GM12872 (cell line): ENCODE data around the gene DNAJC1.

Source experiments
- CTCF ChIP-seq: IDR thresholded peaks from 3 replicates; pipeline ENCODE4 v1.5.1; 2011; ENCODE audit warnings: low read depth, mild to moderate bottlenecking, low read length, moderate library complexity; ENCODE audit not compliant: insufficient read depth

The DNAJC1 gene

GRCh38 chr10:21750424-21750823 lies 253.1 kb downstream of the DNAJC1 start:
- no peak for TF ChIP-seq CTCF

- TF ChIP-seq CTCF = no peak
Measured at GRCh38 chr10:21749788-21750187, 253.7 kb downstream of the DNAJC1 start.

- TF ChIP-seq CTCF = no peak
Measured at GRCh38 chr10:21747809-21748208, 255.7 kb downstream of the DNAJC1 start.

GRCh38 chr10:21746118-21746517 lies 257.4 kb downstream of the DNAJC1 start:
- no peak for TF ChIP-seq CTCF

GRCh38 chr10:21744223-21744622 lies 259.3 kb downstream of the DNAJC1 start:
- no peak for TF ChIP-seq CTCF

- no peak for TF ChIP-seq CTCF
Measured at GRCh38 chr10:21742740-21743412, 260.7 kb downstream of the DNAJC1 start.

GRCh38 chr10:21740989-21741388 lies 262.5 kb downstream of the DNAJC1 start:
- no peak for TF ChIP-seq CTCF

- TF ChIP-seq CTCF = no peak
Measured at GRCh38 chr10:21737106-21737505, 266.4 kb downstream of the DNAJC1 start.
